Measurements from ENCODE around the gene KNOP1.

The KNOP1 gene

DNA sequence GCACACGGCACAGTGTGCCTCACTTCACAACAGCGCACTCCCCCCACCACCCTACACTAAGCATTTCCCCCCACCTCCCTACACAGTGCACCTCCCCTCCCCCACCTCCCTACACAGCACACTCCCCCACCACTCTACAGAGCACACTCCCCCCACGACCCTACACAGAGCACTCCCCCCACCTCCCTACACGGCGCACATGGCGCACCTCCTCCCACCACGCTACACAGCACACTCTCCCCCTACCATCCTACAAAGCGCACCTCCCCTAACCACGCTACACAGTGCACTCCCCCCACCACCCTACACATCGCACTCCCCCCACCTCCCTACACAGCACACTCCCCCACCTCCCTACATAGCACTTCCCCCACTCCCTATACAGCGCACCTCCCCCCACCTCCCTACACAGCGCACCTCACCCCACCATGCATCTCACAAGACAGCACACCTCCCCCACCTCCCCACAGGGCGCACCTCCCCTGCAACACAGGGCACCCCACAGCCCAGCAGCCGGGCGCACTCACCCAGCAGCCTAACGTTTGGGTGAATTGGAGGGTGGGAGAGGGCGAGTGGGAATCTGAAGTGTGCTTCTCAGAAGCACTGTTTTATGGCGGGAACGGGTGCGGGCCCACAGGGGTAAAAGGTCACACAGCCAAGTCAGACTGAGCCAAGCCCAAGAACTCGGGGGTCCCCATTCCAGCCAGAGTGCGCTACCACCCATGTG is 10.3 kb downstream of the KNOP1 start:
- DNase-seq (ENCODE audit: low read depth in 2 of 2) = no peak

DNA sequence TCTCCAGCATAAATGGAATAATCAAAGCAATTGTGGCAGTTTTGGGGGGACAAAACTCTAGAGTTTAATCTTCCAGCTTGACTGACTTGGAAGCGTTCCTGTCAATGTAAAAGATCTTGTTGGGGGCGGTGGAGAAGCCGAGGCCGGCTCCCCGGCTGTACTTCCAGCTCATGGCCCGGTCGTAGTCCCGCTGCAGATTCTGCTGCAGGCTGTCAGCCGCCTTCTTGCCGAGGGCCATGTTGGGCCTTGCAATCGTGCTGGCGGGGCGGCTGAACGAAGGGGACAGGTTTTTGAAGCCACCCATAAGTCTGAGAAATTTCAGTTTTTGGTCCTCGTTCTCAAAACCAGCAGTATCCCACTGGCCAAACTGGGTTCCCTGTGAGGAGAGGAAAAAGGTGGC is 11.2 kb downstream of the KNOP1 start:
- no peak for DNase-seq (ENCODE audit: low read depth in 2 of 2)

DNA sequence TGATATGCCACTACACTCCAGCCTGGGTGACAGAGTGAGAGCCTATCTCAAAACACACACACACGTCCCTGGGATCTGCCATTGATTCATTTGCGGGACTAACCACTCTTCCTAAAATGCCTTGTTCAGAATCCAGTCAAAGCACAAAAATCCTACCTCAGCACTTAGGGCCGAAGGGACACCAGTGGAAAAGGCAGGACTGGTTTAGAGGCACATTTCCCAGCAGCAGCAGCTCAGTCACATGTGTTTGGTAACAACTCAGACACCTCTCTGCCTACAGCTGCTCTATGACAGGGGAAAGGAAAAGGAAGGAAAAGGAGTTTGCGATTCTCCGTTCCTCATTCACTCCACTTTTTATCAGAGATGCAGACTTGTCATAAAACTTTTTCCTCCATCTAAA is 12.2 kb downstream of the KNOP1 start:
- no peak for DNase-seq (ENCODE audit: low read depth in 2 of 2)

DNA sequence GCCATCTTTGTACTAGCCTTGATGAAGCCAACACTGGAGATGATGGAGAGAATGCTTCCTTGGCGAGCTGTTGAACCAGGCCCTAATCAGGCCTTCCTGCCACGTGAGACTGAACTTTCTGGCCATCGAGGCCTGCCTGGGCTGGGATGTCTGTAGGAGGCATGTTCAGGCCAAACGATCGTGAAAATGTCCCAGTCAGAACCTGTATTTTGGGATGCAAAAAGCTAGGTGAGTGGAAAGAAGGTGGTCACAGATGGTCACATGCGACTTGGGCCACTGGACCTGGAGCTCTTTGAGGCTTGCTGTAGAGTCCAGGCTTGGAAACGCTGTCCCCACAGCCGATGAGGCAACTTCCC is 12.9 kb downstream of the KNOP1 start:
- DNase-seq (ENCODE audit: low read depth in 2 of 2) = no peak

DNA sequence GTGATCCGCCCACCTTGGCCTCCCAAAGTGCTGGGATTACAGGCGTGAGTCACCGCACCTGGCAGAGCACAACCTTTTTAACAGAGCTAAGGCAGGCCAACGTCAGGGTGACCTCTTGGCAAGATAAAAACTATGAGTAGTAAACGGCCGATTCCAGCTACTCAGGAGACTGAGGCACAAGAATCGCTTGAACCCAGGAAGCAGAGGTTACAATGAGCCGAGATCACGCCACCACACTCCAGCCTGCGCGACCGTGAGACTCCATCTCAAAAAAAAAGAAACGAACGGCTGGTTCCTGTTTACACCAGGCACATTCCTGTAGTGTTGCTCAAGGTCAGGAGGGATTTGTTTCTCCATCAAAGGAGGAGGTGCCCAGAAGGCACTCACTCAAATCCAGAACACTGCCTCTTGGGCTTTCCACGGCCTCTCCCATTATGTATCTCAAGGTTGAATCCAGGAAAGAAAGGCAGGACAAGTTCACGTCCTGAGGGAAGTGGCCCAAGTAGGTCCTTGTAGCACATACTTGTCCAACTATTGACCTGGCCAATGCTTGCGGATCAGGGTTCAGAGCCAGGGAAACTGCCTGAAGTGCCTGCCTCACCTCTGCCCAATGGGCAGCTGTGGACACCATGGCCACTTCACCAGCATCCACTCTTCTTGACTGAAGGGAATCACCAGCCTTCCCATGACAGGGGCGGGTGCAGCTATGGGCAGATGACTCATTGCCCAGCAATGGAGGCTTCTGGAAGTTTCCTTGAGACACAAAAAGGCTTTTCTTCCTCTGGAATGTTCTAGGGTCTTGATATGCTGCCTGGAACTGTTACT is 13.5 kb downstream of the KNOP1 start:
- no peak for DNase-seq (ENCODE audit: low read depth in 2 of 2)

DNA sequence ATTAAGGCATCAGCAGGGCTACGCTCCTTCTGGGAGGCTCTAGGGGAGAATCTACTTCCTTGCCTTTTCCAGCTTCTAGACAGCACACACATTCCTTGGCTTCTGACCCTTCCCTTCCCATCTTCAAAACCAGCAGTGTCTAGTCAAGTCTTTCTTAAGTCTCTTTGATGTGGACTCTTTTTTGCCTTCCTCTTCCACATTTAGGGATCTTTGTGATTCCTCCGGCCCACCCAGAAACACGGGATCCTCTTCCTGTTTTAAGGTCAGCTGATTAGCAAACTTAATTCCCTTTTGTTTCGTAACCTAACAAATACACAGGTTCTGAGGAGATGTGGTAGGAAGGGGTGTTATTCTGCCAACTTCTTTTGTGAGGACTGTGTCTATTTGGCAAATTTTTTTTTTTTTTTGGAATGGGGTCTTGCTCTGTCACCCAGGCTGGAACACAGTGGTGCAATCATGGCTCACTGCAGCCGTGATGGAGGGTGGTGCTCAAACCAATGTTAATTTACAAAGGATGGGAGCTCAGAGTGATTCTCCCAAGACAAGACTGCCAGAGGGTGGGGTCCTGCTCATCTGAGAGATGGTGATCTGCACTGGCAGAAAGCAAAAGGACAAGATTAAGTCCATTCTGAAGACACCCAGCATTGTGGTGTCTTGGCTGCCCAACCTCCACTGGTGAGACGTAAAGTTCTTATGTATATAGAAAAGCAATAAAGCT is 14.7 kb downstream of the KNOP1 start:
- DNase-seq (ENCODE audit: low read depth in 2 of 2) = no peak

DNA sequence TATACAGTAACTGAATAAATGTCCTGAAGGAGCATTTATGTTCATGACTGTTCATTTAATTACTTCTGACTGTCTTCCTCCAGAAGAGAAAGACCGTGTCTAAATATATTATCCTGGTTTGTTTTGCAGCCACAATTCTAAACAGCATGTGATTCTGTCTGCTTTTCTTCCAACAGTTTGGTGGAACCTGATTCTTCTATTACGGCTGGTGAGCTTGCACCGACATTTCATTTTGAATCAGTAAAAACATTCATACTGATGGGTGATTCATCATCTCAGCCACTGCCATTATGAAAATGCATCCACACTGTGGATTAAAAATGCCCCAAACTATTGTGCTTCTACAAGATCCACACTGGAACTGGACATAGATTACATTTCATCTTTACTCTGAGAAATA is 16.9 kb downstream of the KNOP1 start:
- no peak for DNase-seq (ENCODE audit: low read depth in 2 of 2)

DNA sequence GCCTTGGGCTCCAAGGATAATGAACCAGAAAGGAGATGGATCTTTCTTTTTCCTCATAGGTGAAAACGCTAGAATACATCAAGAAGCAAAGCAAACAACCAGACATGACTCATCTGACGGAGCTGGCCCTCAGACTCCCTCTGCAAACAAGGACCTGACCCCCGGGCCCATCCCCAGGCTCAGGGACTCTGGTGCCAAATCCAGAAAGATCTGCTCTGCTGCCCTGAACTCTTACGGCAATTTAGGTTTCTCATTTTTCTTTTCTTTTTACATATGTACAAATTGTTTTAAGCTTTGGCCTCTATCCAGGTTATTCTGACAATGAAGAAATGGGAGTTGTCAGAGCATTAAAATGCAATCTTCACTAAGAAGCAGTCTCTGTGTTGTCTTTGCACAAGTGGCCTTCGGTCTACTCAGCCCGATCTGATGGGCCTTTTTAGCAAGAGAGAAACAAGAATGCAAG is 17.7 kb downstream of the KNOP1 start:
- no peak for DNase-seq (ENCODE audit: low read depth in 2 of 2)

DNA sequence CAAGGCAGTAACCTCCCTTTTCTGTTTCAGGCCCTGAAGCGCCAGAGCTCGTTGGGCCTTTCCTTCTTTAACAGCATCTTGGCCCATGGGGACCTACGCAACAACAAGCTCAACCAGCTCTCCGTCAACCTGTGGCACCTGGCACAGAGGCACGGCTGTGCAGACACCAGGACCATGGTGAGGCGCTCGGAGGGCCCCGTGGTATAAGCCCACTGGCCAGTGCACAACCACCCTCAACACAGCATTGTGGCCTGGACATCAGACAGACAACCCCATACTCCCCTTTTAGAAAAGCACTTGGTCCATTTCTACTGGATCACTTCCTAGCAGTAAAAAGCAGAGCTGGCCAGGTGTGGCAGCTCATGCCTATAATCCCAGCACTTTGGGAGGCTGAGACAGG is 18.6 kb downstream of the KNOP1 start:
- no peak for DNase-seq (ENCODE audit: low read depth in 2 of 2)

DNA sequence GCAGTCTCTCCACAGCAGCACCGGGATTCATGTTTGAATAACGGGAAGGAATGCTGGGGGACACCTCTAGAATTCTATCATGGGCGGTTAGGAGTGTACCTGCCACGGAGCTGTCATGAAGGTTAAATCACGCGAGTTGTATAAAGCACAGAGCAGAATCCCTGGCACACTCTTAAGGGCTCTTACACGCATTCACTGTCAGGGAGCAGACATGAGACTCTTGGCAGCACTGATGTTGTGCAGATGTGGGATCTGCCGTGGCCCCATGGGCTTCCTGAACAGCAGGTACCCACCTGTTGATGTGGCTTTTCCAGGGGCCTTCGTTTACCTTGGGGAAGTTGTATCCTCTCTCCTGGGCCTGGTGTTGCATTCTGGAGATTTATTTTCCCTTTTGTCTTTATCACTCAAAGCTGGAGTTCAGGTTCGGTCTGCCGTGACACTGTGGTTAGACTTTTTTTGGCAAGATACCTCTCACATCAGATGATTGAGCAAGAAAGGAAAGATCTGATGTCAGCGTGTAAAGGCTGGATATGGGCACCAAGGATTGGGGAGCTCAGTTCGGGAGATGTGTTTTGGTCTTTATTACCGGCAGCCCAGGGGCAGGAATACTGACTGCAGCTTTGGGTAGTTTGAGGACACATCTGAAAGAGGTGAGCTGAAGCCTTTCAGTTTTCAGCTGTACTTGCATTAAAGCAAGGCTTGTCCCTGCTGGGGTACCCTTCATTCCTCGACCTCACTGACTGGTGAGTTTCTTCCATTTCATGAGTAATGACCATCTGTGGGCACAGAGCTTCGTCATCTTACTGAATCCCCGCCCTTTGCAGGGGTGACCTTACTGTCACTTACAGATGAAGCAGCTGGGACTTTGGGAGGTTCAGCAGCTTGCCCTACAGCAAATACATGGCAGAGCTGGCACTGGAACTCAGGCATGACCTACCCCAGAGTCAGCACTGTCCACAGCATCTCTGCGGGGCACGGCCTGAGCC is 19.3 kb downstream of the KNOP1 start:
- DNase-seq (ENCODE audit: low read depth in 2 of 2) = peak; percentile 27 to 32

DNA sequence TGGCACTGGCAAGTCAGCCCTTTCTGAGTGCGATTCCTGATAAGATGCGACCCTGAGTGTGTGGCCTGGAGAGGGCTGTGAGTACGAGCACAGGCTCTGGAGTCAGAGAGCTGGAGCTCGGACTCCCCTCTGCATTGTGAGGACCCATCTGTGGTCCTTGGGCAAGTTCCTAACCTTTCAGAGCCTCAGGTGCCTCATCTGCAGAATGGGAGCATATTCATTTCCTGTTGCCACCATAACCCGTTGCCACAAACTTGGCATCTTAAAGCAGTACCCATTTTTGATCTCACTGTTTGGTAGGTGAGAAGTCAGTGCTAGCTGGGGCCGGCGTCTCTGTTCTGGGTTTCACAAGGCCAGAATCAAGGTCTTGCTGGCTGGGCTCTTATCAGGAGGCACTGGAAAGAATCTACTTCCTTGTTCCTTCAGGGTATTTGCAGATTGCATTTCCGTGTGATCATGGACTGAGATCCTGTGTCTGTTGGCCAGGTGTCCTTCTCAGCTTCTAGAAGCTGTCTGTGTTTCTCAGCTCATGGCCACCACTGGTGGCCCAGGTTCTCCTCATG is 20.2 kb downstream of the KNOP1 start:
- DNase-seq (ENCODE audit: low read depth in 2 of 2) = no peak

DNA sequence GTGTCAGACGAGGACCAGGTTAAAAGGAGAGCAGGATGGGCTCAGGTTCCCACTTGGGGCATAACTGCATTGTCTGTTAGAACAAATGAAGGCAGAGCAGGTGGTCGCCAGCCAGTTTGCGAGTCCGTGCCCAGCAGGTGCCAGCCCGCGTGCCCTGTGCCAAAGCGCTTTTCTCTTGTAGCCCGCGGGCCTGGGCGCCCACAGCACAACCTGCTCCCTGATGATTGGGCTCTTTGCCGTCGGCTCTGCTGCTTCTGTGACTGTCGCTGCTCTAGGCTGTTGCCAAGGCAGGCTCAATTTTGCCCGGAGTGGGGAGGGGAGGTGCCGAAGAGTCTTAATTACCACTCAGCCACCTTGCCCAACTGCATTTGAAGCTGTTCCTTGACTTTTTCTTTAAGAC is 21.1 kb downstream of the KNOP1 start:
- DNase-seq (ENCODE audit: low read depth in 2 of 2) = no peak

DNA sequence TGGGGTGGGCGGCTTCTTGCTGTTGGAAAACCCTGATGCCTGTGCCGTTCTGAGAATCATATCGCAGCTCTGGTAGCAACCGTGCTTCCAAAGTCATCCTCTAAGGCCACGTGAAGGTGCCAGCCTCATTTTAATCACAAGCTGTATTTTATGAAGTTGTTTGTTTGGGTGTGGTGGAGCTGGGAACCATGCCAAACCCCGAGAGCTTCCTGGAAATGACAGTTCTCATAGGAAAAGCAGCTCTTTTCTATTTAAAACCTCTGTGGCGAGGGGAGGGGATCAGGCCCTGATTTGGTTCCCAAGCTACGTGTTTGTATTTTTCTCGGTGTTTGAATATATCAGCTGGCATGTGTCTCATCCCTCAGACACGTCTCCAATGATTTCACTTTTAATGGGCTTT is 21.7 kb downstream of the KNOP1 start:
- DNase-seq (ENCODE audit: low read depth in 2 of 2) = peak; percentile 72 to 81

DNA sequence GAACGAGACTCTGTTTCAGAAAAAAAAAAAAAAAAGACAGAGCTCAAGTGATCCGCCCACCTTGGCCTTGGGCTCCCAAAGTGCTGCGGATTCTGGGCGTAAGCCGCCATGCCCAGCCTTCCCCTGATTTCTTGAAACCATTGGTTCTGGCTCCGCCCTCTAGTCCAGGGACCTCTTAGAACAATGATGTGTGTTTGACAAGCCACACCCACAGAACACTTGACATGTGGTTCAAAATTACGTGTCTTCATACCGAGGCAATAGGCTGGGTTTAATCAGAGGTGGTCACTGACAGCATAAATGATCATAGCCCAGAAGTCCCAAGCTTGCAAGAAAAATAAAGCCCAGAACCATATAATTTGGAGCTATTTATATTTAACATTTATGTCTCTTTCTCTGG is 23.0 kb downstream of the KNOP1 start:
- no peak for DNase-seq (ENCODE audit: low read depth in 2 of 2)

DNA sequence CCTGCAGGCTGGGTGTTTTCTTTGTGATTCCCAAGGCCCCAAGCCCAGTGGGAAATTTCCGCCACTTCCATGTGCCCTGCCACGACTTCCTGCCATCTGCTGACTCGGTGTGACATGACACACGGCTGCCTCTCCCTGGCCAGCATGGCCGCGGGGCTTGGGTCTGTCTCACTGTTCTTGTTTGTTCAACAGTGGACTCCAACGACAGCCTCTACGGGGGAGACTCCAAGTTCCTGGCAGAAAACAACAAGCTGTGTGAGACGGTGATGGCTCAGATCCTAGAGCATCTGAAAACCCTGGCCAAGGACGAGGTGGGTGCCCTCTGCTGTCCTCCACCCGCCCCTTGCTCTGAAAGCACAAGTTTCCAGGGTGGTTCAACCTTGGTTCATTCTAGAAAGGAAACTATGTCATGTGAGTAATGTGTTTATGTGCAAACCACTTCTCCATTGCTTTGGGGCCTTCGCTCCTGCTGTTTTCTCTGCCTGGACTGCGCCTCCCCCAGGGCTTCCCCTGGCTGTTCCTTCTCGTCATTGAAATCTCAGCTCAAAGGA is 26.8 kb downstream of the KNOP1 start:
- no peak for DNase-seq (ENCODE audit: low read depth in 2 of 2)

DNA sequence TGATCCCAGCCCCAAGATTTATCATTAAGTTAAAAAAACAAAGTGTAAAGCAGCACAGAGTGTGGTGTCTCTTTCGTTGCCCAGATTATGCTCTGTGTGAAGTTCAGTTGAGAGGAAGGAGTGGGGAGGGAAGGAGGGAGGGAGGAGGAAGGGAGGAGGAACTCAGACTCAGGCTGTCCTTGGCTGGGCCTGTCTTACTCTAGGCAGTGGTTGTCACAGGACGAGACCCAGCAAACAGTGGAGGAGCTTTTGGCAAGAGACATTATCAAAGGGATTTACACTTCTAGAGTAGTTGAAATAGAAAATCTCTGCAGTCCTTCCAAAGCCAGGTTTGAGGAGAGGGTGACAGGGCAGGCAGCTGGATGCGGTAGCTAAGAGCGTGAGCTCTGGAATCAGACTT is 27.8 kb downstream of the KNOP1 start:
- DNase-seq (ENCODE audit: low read depth in 2 of 2) = no peak

DNA sequence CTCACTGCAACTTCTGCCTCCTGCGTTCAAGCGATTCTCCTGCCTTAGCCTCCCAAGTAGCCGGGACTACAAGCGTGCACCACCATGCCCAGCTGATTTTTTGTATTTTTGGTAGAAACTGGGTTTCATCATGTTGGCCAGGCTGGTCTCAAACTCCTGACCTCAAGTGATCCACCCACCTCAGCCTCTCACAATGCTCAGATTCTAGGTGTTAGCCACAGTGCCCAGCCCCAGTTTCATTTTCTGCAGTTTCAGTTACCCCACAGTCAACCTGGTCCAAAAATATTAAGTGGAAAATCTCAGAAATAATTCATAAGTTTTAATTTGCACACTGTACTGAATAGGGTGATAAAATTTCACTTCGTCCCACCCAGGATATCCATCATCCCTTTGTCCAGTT is 28.7 kb downstream of the KNOP1 start:
- DNase-seq (ENCODE audit: low read depth in 2 of 2) = no peak

DNA sequence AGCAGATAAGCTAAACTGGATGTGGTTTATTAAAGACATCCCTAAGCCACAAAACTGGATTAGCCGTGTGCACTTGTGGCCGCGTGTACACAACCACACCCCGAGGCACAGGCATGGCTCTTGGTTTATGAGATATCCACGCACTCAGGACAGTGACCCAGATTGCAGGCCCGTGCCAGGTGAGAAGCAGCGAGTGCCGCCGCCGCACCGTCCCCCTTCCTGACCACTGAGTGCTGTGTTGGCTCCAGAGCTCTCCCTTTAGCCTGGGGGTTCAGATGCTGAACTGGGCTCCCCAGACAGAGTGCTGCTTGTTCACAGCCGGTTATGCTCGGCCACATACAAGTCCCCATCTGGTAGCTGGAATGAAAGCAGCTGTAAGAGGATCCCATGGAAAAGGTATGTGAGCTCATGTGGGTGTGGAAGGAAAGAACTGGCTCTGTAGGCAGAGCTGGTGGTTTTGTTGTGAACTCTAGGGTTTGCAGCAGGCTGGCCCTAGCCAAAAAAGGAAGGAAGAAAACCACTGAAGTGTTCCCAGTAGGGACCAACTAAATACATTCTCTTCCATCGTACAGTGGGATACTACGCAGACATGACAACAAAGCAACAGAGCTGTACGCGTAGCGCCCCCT is 29.5 kb downstream of the KNOP1 start:
- no peak for DNase-seq (ENCODE audit: low read depth in 2 of 2)

DNA sequence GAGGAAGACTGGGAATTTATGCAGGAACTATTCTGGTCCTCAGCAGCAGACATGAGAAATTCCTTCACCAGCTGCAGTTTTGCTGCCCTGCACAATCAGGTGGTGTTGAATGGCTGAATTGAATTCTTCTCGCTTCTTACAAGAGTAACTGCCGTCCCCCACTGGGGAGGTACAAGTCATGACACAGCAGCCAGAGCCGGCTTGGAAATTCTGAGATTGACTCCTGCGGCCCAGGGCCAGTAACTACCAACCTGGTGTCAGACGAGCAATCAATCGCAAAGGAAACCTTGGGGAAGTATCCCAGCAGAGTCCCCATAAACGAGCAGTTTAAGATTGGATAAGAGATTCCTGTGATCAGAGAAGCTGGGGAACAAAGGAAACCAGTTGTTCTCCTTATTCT is 30.7 kb downstream of the KNOP1 start:
- DNase-seq (ENCODE audit: low read depth in 2 of 2) = no peak

DNA sequence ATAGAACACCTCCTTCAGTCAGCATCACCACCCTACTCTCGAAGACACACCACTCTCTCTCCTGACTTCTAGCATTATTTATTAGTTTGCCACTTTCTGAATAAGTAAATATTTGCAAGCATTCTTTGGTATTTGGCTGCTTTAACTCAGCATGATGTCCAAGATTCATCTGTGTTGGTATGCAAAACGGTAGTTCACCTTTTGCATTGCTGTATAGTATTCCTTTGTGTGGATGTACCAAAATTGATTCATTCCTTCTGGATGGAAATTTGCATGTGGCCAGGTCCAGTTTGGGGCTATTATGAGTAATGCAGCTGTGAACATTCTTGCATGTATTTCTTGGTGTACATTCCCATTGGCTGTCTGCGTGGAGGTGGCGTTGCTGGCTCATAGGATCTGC is 32.9 kb downstream of the KNOP1 start:
- DNase-seq (ENCODE audit: low read depth in 2 of 2) = no peak
